Mucosa of descending colon (tissue), 3 donors: Measurements from ENCODE around the gene ADGRD1. TPM values are rescaled to one million over a fixed set of nuclear protein-coding genes. Genes with fewer than 3 reads are reported as not detected.
A peak's percentile ranks its signal among the peaks of the same experiment; 100 is the strongest.

Experiments
- ATAC-seq: fragments of 200-7000 bp; cut with Tn5 transposase; one replicate; pipeline ENCODE4 v1.9.1; 2020; ENCODE audit warnings: mild to moderate bottlenecking, moderate library complexity
- DNase-seq, 3 donors: peaks; one replicate each; pipeline ENCODE4 v3.0.0-alpha.2; 2020
- H3K36me3 ChIP-seq: fragments of 200-600 bp; one replicate; pipeline ENCODE4 v1.8.0; 2021; ENCODE audit warnings: low read depth, mild to moderate bottlenecking
- H3K4me1 ChIP-seq: fragments of 200-600 bp; one replicate; pipeline ENCODE4 v1.8.0; 2021; ENCODE audit warnings: low read depth, mild to moderate bottlenecking
- H3K4me3 ChIP-seq: fragments of 200-600 bp; one replicate; pipeline ENCODE4 v1.8.0; 2021; ENCODE audit warnings: mild to moderate bottlenecking
- H3K9me3 ChIP-seq: fragments of 200-600 bp; one replicate; pipeline ENCODE4 v1.8.0; 2021; ENCODE audit warnings: mild to moderate bottlenecking
- intact Hi-C, 2 donors: fragments of 100-400 bp; cut with DNase I in 1 of 2; cut with micrococcal nuclease in 1 of 2; formaldehyde crosslinking; loops; one replicate each; pipeline versions ENCODE4 v1.11.0 to v1.11.1; 2022; cut with DNase I, micrococcal nuclease
- total RNA-seq, 3 donors: library from RNA; stranded (reverse); fragmentation: NEBNext Ultra II Directional in 2 of 3; extraction: Animal tissue kit (Norgen Biotek cat#: 25700) in 2 of 3; gene quantifications; one replicate each; pipeline versions ENCODE4 v1.2.1 to v1.2.4, GENCODE V29; 2021 to 2023
- TF ChIP-seq, protein P1 (sequence below): fragments of 200-600 bp; IDR thresholded peaks from one replicate; pipeline ENCODE4 v1.8.0; 2022; ENCODE audit warnings: antibody characterized with exemption, mild to moderate bottlenecking
- donor health status: DM: no; HTN: no; CAD: no; lungs with moderate emphysema.
- donor health status: DM: no; HTN: no; CAD: no.
- donor health status: DM: no; HTN: yes; CAD: no.

Gene ADGRD1
- total RNA-seq, 3 donors from 2014 or later, result 2.6 to 18.4 (median 12.9) TPM

DNA sequence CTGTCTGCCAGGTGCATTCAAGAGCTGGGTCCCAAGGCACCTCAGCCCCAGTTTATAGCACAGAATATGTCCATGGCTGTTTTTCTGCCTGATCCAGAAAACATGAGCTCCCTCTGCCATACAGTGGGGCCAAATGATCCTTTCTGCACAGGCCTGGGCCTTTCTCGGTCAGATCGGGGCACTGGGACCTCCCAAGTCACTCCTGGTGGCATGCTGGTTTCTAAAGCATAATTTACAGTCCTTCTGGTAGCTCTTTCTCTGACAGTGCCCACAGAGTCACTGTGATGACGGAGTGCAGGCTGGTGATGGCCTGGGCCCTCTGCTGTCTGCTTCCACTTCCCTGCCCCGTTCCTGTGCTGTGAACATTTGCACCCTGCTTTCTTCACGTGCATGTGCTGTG, 99.2 kb downstream of the ADGRD1 start:
- no peaks in the 10 kb centered on the region for H3K36me3 ChIP-seq
- no peak overlapping the region for H3K4me3 ChIP-seq
- H3K9me3 ChIP-seq, result no peaks in the 10 kb centered on the region
- peak in 1 of 3 donors; percentile 13 for DNase-seq
- TF ChIP-seq, protein P1, sequence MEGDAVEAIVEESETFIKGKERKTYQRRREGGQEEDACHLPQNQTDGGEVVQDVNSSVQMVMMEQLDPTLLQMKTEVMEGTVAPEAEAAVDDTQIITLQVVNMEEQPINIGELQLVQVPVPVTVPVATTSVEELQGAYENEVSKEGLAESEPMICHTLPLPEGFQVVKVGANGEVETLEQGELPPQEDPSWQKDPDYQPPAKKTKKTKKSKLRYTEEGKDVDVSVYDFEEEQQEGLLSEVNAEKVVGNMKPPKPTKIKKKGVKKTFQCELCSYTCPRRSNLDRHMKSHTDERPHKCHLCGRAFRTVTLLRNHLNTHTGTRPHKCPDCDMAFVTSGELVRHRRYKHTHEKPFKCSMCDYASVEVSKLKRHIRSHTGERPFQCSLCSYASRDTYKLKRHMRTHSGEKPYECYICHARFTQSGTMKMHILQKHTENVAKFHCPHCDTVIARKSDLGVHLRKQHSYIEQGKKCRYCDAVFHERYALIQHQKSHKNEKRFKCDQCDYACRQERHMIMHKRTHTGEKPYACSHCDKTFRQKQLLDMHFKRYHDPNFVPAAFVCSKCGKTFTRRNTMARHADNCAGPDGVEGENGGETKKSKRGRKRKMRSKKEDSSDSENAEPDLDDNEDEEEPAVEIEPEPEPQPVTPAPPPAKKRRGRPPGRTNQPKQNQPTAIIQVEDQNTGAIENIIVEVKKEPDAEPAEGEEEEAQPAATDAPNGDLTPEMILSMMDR, result no peak
- intact Hi-C loops, result no loop called here
- H3K4me1 ChIP-seq, result no peaks in the 10 kb centered on the region
- no peak for ATAC-seq

DNA sequence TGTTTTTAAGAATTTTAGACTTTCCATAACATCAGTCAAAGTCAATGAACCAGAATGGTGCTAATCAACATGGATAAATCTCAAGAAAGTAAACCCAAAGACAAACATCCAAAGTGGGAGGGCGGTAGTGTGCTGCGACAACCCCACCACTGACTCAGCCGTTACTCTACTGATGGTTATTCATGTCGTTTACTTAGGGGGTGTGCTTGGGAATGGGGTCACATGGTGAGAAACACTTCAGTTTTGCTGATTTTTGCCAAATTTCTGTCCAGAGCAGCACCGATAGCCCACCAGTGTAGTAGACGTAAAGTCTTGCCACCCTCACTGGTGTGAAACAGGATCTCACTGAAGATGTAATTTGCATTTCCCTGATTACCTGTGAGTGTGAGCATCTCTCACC, 99.9 kb downstream of the ADGRD1 start:
- Histone ChIP-seq H3K4me3 (no peak overlapping the region), H3K4me1 (no peaks in the 10 kb centered on the region), H3K9me3 (no peaks in the 10 kb centered on the region), H3K36me3 (no peaks in the 10 kb centered on the region)
- ATAC-seq, result no peak
- TF ChIP-seq, protein P1, result no peak
- no peak for DNase-seq
- intact Hi-C loops, result no loop called here

DNA sequence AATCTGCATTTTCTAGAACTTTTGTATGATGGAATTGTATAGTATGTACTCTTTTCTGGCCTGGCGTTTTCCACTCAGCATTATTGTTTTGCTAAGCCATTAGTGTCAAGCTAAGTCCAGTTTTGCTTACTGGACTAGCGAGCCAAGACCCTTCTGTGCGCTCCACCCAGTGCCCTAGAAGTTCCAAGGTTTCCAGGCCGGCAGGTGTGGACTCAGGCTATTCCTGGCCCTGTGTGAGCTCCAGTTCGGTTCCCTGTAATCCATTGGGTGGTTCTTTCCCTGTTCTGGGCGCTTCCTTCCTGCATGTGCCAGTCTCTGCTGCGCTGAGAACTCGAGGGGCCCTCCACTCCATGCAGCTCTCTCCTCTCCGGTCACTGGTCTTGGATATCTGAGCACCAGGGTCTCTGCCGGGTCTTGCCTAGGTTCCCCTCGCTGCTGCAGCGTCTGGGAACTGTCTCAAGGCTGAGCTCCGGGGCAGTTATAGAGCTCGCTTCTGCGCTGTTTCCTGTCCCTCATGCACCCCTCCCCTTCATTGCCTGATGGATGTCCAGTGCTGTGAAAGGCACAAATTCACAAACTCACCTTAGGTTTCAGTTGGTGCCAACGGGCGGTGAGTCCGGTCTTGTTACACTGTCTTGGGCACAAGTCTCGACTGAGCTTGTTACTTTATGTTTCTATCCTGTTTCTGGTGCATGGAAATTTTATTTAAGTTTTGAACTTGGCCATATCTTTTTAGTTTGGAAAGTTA, 100.8 kb downstream of the ADGRD1 start:
- ATAC-seq (no peak), DNase-seq (peak in 1 of 3 donors; percentile 18)
- Histone ChIP-seq H3K9me3 (no peaks in the 10 kb centered on the region), H3K36me3 (no peaks in the 10 kb centered on the region), H3K4me3 (no peak overlapping the region), H3K4me1 (no peaks in the 10 kb centered on the region)
- TF ChIP-seq, protein P1, result no peak
- intact Hi-C loops, result no loop called here

DNA sequence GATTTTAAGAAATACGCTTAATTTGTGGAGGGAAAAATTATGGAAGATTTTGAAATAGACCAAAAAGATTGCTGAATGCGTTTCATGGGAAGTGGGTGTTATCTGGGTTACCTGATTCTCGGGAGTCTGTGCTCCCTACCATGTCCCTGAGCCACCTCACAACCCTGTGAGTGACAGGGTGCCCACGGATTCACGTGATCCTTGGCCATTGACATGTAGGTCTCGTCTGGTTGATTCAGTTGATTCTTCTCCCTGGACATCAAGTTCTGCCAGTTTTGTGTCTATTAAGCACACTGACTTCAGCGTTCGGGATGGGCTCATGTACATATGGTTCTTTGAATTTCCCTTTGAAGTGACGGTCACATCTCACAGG, 101.4 kb downstream of the ADGRD1 start:
- Histone ChIP-seq H3K9me3 (no peaks in the 10 kb centered on the region), H3K4me3 (no peak overlapping the region), H3K36me3 (no peaks in the 10 kb centered on the region), H3K4me1 (no peaks in the 10 kb centered on the region)
- intact Hi-C loops, result no loop called here
- no peak for ATAC-seq
- TF ChIP-seq, protein P1, result no peak
- no peak for DNase-seq

DNA sequence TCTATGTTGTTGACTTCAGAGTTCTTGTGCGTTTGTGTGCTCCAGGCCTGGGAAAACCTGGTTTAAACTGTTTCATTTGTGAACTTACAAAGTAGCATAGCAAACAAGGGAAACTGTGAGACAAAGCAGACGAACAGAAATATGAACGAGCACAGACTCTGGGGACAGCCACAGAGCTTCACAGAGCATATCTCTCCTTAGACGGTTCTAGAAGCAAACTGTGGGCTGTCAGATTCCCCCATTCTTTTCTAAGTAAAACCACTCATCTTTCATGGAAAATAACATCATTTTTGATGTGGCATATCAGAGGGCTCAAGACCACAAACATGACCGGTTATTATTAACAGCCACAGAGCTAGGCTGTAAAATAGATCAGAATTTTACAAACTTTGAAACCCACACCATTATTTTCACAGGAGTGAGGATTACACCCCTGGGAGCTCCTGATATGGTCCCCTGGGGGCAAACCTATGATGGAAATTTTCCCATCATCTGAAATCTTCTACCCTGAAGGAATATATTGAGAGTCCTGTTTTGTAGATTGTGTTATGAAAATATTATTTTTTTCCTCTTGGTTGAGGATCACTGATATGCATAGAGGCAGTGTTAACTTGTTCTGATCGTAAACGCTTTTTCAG, 102.0 kb downstream of the ADGRD1 start:
- ATAC-seq (no peak), DNase-seq (no peak)
- Histone ChIP-seq H3K4me1 (no peaks in the 10 kb centered on the region), H3K4me3 (no peak overlapping the region), H3K36me3 (no peaks in the 10 kb centered on the region), H3K9me3 (no peaks in the 10 kb centered on the region)
- TF ChIP-seq, protein P1, result no peak
- intact Hi-C loops, result no loop called here
